Stimulated activated CD4-positive, alpha-beta T cell treated with anti-CD3 and anti-CD28 coated beads, Interleukin-4, amount 100 ng/mL, for 48 hours (primary cell): ENCODE results near the gene ERBB4.
"Not testable (repeated sequence)": the region's sequence is repeated elsewhere in the genome, so short reads cannot be mapped to it uniquely, and the experiment has no call there.

Experiments
- DNase-seq, 2 donors: peaks; one replicate each; pipeline ENCODE4 v3.0.0-alpha.2; 2020; ENCODE audit warnings: low read depth in 2 of 2

ERBB4 gene

DNA sequence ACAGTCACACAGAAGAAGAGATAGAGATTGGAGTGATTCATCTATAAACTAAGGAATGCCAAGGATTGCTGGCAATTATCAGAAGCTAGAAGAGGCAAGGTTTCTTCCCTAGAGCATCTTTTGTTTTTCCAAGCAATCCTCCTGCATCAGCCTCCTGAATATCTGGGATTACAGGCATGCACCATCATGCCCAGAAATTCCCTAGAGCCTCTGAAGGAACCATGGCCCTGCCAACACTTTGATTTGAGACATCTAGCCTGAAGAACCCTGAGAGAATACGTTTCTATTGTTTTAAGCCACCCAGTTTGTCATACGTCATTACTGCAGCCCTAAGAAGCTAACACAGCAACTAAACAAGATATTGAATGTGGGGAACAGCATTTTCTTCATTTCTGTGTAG, 525.0 kb downstream of the ERBB4 start:
- DNase-seq = no peak

DNA sequence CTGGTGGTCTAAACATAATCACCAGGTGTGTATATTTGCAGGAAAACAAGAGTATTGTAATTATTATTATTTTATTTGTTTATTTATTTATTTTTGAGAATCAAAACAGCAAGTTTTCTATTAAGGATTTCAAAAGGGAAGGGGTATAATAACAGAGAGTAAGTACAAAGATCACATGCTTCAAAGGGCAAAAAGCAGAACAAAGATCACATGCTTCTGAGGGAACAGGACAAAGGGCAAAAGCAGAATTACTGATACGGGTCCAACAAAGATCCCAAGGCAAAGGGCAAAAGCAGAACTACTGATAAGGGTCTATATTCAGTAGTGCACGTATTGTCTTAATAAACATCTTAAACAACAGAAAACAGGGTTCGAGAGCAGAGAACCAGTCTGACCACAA, 528.3 kb downstream of the ERBB4 start:
- not testable (repeated sequence) for DNase-seq

- DNase-seq = no peak
Observed at GRCh38 chr2:212007972-212008371, 530.6 kb downstream of the ERBB4 start.

DNA sequence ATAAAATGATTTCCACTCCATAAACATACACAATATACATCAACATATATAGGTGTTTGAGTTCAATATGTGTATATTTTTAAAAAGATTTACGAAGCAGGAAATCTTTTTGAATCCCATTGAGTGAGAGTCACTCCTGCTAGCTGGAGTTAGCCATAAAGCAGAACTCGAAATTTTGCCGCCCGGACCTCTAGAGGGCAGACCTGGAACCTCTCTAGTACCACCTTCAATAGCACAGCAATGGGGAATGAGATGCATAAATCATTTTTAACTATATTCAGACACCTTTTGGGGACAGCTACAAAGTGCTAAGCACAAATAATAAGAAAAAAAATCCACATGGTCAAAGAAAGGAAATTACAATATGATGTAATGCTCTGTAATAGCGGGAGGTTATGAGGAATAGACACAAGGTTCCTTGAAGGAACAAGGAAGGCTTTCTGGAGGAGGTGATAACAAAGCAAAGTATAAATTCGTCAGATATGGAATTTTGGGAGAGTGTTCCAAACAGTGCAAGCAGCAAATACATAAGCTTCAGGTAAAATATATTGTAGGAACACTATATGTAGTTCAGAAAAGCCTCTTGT, 533.4 kb downstream of the ERBB4 start:
- DNase-seq = no peak

- DNase-seq = no peak
Observed at GRCh38 chr2:212001325-212001724, 537.3 kb downstream of the ERBB4 start.

DNA sequence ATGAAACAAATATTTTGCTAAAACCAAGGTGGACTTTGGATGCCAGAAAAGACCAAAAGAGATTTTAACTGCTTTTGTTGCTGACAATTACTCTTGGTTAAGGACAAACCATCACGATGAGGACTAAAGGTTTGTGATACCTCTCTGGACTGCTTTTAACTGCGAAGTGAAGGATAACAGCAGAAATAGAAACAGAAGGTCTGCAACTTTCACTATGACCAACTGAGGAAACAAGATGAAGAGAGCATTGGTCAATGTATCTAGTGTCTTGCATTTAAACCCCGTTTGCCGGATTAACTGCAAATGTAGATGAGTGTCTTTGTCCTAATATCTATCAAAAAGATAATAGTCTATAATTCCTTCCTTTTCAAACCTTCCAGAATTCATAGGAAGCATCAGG, 541.7 kb downstream of the ERBB4 start:
- DNase-seq = no peak

DNA sequence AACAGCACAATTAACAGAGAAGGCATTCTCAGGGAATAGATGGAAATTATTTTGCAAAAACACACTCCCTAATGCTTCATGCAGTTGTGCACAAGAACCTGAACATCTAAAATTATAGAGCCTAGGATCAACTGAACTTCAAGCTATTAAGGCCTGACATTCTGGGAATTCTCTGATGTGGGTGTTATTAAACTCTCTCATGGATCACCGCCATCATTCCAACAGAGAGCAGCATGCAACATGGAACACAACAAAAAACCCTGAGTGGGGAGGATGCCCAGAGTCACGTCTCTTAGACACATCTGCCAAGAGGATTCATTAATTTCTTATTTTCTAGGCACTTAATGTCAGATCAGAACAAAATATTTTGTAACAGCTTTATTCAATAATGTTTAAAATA, 543.8 kb downstream of the ERBB4 start:
- no peak for DNase-seq

- DNase-seq = no peak
Observed at GRCh38 chr2:211990335-211990734, 548.3 kb downstream of the ERBB4 start.

DNA sequence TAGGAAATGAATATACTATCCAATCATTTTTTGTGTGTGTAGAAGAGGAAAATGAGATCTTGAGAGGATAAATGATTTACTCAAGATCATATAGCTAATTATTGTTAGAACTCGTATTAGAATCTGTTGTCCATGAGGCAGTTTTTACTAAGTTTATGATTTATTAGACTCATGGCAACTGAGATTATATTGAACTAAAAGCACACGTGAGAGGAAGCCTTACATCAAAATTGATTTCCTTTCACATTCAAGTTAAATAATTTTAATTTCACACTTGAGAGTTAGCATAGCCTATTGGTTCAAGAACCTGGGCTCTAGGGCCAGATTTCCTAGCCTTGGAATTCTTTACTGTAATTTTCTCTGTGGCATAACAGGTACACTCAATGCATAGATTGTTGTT, 552.3 kb downstream of the ERBB4 start:
- DNase-seq = no peak

- DNase-seq = no peak
Observed at GRCh38 chr2:211985393-211985792, 553.2 kb downstream of the ERBB4 start.

GRCh38 chr2:211982162-211982561, 556.4 kb downstream of the ERBB4 start:
- no peak for DNase-seq

- DNase-seq = no peak
Observed at GRCh38 chr2:211981451-211981850, 557.2 kb downstream of the ERBB4 start.

DNA sequence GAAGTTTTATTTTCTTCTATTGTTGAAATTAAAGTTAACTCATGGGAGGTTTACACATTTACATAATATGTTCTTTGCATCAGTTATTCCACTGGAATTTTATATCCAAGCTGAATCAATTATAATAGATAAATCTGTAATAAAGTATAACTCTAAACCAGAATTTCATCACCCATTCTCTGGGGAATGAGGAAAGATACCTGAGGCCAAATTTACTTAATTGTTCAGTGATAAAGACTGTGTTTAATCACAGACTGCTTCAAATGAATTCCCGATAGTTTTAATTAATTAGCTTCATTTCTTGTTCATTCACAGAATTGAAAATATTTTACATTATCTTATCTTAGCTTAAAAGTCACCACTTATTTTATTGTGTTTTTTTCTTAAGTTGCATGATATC, 562.5 kb downstream of the ERBB4 start:
- no peak for DNase-seq

- no peak for DNase-seq
Observed at GRCh38 chr2:211967234-211967633, 571.4 kb downstream of the ERBB4 start.

DNA sequence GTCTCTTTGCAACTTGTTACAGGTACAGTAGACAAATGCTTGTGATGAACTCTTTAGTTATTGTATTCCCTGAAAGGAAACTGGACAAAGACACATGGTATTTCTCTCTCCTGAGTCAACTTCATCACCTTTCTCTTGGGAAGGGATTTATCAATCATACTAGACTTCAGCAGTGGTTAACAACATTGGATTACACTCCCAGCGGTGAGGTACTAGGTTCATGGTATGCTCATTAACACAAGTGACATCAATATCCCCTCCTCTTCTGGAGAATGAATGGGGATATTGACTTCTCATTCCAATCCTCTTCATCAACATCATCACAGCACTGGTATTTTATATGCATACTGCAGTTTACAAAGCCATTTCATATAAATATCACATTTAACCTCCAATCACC, 574.6 kb downstream of the ERBB4 start:
- no peak for DNase-seq

DNA sequence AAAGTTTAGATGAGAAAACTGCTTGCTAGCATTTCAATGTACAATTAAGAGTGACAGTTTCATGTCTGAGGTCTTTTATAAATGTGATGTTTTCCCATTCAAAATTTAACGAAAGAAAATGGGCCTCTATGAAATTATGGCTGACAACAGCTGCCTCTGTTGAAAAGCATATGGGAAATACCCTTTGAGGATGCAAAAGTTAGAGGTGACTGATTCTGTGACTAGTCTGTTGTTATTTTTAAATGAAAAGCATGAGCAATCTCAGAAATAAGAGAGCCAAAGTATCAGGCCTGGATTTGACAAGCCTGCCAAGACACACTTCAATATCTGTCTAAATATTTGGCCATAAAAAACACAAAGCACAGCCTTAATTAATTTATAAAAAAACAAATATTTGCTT, 580.8 kb downstream of the ERBB4 start:
- no peak for DNase-seq

DNA sequence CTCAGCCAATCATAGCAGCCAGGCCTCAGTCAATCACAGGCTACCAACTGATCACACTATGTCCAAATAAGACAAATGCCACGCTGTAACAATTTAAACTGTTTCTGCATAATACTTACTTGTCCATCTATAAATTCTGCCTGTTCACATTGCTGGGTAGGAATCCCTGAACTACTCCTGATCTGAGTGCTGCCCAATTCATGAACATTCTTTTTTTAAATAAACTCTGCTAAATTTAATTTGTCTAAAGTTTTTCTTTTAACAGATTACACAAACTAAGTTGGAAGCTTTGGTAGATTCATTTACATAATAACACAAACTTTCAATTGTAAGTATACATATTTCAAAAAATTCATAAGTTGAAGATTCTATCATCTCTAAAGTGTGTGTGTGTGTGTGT, 583.0 kb downstream of the ERBB4 start:
- no peak for DNase-seq

DNA sequence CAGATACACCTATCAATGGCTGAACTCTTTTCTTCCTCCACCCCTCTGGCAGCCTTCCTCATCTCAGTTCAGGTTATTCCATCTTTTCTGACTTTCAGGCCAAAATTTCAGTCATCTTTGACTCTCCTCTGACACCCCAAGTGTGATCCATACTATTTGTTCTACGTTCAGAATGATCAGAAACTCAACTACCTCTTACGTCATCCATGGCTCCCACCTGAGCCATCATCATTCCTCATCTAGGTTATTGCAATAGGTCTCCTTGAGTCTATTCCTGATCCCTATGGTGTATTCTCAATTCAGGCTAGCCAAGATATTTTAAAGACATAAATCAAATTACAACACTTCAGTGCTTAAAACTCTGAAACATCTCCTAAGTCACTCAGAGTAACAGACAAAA, 589.7 kb downstream of the ERBB4 start:
- DNase-seq = no peak

DNA sequence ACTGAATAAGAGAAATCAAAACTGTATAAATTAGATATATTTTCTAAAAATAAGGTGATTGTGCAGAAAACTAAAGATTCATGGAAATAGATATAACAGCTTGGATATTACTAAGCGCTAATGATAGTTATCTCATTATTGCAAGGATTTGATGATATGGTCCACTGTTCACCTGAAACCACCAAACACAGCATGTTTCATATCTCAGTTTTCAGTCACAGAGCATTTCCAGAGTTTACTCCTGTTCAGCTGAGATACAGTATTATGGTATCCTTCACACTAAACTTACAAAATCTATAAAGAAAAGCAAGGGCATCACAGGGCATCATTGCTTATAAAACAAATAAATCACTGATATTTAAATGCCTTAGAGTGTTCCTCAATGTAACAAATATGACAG, 591.6 kb downstream of the ERBB4 start:
- DNase-seq = no peak

DNA sequence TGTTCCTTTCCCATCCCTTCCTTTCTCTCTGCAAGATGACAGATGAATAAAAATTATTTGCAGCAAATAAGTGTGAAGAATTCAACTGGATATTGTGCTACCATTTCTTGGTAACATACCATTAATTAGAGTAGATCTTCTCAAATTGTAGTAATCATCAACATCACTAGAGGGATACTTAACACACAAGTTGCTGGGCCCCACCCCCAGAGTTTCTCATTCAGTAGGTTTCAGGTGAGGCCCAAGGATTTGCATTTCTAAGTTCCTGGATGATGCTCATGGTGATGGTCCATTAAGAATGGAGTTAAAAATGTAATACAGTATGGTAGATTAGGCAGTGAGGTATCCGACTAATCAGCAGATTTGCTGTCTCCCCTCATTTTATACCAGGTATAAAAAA, 594.0 kb downstream of the ERBB4 start:
- no peak for DNase-seq

- DNase-seq = no peak
Observed at GRCh38 chr2:211942153-211942552, 596.4 kb downstream of the ERBB4 start.

- DNase-seq = no peak
Observed at GRCh38 chr2:211941216-211941747, 597.3 kb downstream of the ERBB4 start.

DNA sequence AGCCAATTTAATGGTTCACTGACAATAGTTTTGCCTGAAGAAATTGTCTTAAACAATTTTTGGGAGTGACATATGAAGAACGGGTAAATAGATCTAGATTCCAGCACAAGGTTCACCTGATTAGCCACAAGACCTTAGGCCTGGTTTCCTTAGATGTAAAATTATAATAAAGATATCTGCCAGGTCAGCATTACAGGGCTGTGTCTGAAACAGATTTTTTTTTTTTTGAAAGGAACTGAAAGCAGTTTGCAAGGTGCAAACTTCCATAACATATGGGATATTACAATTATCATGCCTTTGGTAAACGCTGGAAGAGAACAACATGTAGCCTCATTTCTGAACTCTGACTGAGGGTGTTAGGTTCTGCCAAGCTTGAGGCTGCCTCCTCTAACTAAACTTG, 599.4 kb downstream of the ERBB4 start:
- DNase-seq = no peak

- no peak for DNase-seq
Observed at GRCh38 chr2:211934811-211935210, 603.8 kb downstream of the ERBB4 start.
